NCI-H187 (cell line): Measurements from ENCODE around the gene VAT1.
A peak's percentile ranks its signal among the peaks of the same experiment; 100 is the strongest.
"Not testable (repeated sequence)": the region's sequence is repeated elsewhere in the genome, so short reads cannot be mapped to it uniquely, and the experiment has no call there.

Experiments
- DNase-seq, 2 experiments: peaks; one replicate each; lab custom pipeline; 2025; lab: John Stamatoyannopoulos, UW

Gene VAT1

DNA sequence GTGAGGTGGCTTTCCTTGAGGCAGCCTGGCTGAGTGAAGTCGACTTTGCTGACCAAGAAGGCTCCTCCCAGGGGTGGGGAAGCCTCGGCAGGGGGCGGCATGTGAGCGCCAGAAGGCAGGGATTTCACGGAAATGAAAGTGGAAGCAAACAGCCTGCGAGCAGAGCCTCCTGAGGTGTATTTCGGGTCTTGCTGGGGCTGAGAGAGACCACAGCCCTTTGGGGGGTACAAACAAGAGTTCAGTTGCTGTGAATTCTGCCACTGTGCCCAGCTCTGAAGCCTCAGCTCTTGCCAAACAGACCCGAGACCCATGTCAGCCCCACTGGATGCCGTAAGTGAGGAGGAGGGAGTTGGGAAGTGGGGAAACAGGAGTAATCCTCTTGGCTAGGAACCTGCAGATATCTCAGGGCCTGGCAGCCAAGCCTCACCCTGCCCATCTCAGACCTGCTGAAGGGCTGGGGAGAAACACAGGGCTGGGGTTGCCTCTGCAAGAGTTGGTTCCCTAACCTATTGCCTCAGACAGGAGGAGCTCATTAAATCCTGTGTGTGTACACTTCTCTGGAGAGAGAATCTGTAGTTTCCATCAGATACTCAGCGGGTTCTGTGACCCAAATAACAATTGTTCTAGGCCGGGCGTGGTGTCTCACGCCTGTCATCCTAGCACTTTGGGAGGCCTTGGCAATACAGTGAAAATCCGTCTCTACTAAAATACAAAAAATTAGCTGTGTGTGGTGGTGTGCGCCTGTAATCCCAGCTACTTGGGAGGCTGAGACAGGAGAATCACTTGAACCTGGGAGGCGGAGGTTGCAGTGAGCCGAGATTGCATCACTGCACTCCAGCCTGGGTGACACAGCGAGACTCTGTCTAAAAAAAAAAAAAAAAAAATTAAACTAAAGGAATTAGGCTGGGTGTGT, 15.3 kb downstream of the VAT1 start, which contains the start of gene IFI35:
Gene IFI35 (plus strand): TSS at position 146 of the 913 bp plus-strand sequence. CDS start 164 bp downstream, at position 310.
- DNase-seq: no peak

DNA sequence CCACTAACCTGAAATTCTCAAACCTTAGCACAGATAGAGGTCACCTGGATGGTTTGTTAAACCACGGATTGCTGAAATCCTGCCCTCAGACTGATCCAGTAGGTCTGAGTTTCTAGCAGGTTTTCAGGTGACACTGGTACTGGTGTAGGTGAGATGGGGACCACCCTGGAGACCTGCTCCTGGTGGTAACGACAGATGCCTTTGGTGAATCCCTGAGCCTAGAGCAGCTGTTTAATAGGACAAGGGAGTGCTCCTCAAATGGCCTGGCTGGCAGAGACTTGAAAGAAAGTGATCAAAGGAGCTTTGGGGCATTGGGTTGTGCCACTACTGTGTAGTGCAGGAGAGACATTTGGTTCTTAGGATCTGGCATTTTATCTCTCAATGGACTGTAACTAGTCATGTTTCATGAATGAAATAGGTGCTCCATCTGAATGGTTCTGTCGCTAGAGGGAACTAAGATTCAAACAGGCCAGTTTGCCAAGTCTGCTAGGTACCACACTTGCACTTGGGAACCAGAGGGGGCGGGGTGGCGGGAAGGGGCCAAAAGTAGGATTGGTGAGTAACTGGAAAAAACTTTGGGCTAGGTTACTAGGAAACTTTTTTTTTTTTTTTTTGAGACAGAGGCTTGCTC, 18.5 kb downstream of the VAT1 start:
- no peak for DNase-seq

DNA sequence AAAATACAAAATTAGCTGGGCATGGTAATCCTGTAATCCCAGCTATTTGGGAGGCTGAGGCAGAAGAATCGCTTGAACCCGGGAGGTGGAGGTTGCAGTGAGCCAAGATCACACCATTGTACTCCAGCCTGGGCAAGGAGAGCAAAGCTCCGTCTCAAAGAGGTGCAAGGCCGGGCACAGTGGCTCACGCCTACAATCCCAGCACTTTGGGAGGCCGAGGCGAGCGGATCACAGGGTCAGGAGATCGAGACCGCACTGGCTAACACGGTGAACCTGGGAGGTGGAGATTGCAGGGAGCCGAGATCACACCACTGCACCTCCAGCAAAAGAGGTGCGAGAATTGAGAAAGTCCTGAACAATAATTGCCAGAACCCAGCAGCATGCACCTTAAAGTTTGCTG, 21.3 kb downstream of the VAT1 start:
- not testable (repeated sequence) for DNase-seq

DNA sequence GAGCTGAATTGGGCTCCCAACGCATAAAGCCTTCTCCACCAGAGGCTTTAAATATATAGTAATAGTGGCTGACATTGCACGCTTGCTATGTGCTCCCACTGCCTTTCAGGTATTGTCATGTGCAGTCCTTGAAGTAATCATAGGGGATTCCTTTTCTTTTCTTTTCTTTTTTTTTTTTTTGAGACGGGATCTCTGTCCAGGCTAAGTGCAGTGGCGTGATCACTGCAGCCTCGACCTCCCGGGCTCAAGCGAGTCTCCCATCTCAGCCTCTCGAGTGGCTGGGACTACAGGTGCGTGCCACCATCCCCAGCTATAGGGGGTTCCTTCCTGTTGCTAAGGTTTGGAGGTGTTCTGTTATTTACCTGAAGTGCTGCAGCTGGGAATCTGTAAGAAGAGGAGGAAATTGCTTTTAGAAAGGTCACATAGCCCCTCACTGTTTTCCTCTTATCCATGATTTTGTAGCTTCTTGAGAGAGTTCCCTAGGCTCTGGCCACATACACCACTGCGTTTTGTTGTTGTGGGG, 23.1 kb downstream of the VAT1 start:
- no peak for DNase-seq

DNA sequence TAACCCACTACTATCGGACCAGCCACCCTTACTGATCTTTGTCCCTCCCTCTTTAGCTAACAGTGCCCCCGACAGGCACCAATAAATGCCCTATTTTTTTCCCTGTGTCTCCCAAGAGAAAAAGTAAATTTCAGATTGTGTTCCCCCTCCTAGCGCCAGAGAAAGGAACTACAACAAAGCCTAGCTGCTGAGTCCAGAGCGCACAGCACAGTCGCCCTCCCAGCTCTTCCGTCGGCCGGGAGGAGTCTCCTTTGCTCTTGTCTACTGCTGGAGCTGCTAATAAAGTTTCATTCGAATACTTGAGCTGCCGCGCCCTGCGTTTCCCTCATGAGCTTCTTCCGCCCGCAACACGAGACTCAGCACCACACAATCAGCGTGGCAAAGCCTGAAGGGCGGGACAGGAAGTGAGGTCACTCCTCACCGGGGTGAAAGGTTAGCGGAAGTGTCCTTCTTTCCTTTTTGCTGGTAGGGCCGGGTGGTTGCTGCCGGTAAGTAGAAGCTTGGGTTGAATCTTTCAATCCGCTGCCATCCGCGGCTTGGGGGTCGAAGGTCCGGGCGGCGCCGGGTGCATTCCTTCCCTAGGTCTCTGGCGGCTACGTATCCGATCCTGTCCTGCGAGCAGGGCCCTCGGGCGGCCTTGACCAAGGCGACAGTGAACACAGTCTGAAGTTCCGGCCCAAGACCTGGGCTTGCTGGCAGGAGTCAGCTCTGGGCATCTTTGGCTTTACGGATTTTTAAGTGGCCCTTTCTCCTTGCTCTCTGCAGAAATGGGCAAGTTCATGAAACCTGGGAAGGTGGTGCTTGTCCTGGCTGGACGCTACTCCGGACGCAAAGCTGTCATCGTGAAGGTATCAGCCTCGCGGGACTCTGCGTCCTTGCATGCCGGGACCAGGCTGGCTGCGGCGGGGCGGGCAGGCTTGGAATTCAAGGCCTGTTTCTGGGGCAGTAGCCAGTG, 23.9 kb downstream of the VAT1 start, which contains the start of gene RPL27:
Gene RPL27 (plus strand): TSS at position 436 of the 955 bp plus-strand sequence. CDS start 332 bp downstream, at position 768.
- DNase-seq: peak; percentile 96 to 98

DNA sequence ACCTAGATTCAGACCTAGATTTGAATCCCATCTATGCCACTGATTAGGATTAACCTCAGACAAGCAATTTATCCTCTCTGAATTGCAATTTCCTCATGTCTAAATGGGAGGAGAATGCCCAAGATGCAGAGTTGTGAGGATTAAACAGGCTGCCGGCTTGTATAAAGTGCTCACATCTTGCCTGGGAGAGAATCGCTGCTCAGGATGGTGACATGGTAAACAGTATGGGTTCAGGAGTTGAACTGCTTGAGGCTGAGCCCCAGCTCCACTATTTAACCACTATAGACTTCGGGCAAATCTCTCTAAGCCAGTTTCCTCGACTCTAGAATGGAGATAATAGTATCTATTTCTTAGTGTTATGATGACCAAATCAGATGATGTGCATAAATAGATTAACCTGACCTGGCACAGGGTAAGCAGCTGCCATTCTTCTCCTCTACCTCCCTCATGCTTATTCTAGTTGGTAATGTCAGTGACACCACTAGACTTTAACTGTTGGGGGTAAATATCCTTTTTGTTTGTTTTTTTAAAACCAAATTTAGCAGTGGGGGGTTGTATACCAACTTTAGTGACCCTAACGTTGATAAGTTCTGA, 24.7 kb downstream of the VAT1 start:
- DNase-seq: no peak

DNA sequence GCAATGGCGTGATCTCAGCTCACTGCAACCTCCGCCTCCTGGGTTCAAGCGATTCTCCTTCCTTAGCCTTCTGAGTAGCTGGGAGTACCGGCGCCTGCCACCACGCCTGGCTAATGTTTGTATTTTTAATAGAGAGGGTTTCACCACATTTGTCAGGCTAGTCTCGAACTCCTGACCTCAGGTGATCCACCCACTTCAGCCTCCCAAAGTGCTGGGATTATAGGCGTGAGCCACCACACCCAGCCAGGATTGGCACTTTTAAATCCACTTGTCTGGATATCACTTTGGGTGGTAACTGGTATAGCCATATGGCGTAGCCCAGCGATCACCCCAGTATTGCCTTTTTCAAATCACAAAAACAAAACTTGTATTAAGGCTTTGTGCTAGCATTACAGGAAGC, 28.3 kb downstream of the VAT1 start:
- not testable (repeated sequence) for DNase-seq

DNA sequence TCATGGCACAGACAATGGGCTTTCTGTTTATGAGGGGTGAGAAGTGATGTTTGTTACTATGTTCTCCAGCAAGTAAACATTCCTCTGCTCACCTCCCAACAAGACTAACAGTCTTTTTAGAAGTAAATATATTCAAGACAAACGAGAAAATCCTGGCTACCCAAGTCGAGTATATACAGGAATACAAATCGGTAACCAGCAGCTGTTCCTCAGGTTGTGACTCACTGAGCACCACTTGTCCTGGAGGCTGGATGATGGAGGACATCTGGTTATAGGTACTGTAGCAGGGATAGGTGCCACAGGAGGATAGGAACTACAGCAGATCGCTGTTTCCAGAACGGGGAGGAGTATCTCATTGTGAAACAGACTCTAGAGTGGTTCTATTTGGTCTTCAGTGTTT, 29.3 kb downstream of the VAT1 start:
- DNase-seq: no peak

DNA sequence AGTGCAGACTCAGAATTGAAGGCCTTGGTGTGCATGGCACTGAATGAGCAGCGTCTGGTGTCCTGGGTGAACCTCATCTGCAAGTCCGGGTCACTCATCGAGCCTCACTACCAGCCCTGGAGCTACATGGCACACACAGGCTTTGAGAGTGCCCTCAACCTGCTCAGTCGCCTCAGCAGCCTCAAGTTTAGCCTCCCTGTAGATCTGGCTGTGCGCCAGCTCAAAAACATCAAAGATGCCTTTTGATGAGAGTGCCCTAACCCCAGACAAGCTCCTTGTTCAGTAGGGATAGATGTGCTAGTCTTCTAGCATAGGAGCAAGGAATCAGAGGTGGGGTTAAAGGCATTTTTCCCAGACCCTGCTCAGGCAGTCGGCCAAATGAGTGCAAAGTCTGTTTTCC, 30.7 kb downstream of the VAT1 start:
- no peak for DNase-seq

DNA sequence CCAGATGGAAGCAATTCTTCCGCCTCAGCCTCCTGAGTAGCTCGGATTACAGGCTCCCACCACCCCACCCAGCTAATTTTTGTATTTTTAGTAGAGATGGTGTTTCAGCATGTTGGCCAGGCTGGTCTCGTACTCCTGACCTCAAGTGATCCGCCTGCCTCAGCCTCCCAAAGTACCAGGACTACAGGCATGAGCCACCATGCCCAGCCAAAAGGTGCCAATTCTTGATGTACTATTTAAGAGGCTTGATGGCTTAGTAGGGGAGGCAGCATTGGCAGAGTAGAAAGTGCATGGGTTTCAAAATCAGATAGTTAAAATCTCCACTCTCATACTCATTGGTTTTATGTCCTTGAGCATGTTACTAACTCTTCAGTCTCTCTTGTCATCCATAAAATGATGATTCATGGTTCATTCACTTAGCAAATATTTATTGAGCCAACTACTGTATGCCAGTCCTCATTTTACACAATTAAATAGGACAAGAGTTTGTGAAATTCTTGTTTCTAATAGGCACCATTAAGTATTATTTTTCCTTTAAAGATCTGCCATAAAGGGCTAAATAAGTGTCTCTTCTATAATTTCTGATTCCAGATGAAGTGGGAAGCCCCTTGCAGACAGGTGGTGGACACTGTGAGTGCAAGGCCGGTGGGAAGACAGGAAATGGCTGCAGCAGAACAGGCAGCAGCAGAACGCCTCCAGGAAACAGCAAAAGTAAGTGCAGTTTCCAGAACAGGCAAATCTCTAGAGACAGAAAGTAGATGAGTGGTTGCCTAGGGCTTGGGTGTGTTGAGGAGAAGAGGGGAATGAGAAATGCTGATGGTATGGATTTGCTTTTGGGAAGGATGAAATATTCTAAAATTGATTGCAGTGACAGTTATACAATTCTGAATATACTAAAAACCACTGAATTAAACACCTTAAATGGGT, 32.2 kb downstream of the VAT1 start:
- no peak for DNase-seq

DNA sequence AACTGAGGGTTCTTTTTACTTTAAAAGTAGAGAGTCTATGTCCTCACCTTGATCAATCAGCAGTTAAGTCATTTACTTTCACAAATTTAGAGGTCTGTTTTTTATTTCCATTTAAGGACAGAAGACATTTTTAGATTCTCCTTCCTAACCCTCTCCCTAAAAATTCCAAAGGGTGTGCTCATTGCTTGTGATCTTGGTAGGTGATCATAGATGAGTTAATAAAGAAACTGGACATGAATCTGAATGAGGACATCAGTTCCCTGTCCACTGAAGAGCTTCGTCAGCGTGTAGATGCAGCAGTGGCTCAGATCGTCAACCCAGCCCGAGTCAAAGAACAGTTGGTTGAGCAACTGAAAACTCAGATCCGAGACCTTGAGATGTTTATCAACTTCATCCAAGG, 33.0 kb downstream of the VAT1 start:
- DNase-seq: no peak

DNA sequence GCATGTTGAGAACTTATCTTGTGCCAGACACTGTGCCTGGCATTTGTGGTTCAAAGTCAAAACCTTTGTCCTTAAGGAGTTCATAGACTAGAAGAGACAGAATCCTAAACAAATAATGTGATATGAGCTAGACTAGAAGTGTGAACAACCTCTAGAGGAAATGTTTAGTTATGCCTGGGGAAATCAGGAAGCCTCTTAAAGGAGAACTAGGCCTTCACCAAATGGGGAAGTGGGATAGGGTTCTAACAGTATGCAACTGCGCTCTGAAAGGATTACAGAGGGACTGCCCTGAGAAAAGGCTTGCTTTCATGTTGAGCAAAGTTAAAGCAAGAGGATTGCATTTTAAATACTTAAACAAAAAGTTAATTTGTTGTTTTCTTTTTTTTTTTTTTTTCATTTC, 37.0 kb downstream of the VAT1 start:
- DNase-seq: no peak

DNA sequence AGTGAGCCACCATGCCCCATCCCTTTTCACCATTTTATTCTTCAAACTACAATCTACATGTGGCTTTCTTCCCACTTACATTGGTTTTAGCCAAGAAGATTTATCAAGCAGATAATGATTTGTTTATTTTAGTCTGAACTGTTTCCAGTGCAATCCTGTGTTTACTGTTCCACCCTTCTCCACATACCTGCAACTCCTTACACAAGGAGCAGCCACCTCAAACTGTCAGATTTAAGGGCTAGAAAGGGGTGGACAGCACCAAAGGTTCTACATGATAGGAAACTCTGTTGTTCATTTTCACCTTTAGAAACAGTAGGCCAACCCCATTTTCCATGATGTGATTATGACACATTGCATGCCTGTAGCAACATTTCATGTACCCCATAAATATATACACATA, 39.9 kb downstream of the VAT1 start:
- no peak for DNase-seq

DNA sequence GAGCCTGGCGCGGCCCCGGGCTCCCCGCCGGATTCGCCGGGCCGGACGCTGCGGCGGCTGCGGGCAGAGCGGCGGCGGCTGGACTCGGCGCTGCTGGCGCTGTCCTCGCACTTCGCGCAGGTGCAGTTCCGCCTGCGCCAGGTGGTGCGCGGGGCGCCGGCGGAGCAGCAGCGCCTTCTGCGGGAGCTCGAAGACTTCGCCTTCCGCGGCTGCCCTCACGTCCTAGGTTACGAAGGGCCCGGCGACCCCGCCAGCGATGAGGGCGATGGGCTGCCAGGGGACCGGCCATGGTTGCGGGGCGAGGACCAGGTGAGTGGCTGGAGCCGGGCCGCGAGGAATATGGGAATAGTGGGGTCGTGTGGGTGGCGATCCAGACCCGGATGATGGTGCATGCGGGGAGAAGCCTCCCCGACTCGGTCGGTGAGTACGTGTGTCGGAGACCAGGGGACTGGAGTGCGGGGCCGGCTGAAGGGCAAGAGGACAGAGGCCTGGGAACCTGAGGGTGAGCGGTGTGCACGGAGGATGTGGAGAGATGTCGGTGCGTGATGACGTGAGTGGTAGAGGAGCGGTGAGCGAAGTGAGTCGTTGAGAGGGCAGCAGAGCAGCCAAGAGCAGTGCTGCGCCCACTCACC, 41.3 kb downstream of the VAT1 start:
- no peak for DNase-seq

DNA sequence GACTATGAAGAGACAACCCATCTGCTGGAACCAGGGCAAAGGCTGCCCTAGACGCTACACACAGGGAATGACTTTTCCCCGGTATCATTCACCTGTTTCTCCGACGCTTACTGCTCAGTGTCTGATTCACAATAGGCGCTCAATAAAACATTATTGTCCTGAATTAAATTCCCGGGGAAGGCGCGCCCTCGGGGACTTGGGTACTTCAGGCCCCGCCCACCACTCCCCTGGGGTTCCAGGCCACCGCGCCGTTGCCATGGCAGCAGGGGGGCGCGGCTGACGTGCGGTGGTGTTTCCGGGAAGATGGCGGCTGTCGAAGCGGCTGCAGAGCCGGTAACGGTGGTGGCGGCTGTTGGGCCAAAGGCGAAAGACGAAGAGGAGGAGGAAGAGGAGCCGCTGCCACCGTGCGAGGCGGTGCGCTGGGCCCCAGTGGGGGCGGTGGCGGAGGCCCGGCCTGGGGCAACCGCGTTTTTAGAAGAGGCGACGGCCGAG, 41.9 kb downstream of the VAT1 start, which contains the start of gene RUNDC1:
Gene RUNDC1 (plus strand): TSS at position 292 of the 492 bp plus-strand sequence. CDS start 12 bp downstream, at position 304.
- peak; percentile 82 to 91 for DNase-seq

DNA sequence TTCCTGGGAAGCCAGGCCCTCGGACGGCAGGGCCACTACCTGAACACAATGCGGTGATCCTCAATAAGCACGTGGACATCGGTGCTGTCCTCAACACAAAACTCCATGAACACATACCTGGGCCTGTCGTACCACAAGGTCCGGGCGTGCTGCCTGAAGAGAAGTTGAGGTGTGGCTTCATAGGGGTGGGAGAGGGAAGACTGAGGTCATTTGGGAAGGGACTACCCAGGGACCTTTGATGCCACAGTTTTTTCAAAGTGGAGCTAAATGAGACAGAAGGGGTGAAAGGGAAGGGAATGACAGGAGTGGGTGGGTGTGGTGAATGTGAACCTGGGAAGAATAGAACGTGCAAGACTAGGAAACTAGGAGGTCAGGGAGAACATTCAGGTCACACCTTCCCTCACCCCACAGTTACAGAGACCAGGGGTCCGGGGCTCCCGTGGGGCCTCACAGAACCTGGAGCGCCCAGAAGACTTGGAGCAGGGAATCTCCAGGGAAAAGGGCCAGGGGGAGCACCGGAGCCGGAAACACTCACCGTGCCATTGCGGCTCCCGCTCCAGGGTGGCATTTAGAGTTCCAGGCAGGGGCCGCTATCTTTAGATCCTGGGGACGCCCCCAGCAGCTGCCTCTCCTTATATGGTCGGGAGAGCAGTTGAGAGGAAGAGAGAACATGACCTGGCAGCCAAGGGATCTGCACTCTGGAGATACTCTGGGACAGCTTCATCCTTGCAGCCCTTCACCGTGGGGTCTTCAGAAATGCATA, 42.5 kb downstream of the VAT1 start, which contains the start of gene PTGES3L:
Gene PTGES3L (minus strand): TSS at position 570 of the 763 bp plus-strand sequence. CDS start 27 bp downstream, at position 543.
- DNase-seq: peak in 1 of 2 experiments; percentile 18

DNA sequence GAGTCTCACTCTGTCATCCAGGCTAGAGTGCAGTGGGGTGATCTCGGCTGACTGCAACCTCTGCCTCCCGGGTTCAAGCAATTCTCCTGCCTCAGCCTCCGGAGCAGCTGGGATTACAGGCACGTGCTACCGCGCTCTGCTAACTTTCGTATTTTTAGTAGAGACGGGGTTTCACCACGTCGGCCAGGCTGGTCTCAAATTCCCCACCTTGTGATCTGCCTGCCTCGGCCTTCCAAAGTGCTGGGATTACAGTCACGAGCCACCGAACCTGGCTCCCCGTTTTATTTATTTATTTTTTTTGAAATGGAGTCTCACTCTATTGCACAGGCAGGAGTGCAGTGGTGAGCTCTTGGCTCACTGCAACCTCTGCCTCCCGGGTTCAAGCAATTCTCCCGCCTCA, 46.5 kb downstream of the VAT1 start:
- not testable (repeated sequence) for DNase-seq

DNA sequence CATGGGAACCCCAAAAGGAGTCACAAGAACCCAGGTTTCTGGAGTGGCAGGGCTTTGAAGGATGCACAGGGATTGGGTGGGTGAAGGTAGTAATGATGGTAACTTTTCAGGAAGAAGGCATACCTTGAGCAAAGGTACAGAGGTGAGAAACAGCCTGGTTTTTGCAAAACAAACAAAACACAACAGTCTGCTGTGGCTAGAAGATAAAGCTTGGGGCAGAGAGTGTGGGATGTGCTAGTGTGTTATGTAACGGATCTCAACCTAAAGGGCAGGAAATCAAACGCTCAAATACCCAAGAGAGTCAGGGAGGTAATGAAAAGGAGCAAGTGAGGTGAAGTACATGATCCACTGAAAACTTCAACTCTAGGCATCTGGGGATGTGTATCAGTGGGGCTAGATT, 46.9 kb downstream of the VAT1 start:
- no peak for DNase-seq
